Non-pigmented ciliary epithelial cell (primary cell): ENCODE data around the gene DRC1.

Source experiments
- DNase-seq: peaks from one replicate; pipeline ENCODE4 v3.0.0-alpha.2; 2010; ENCODE audit warnings: low read depth

Gene DRC1

DNA sequence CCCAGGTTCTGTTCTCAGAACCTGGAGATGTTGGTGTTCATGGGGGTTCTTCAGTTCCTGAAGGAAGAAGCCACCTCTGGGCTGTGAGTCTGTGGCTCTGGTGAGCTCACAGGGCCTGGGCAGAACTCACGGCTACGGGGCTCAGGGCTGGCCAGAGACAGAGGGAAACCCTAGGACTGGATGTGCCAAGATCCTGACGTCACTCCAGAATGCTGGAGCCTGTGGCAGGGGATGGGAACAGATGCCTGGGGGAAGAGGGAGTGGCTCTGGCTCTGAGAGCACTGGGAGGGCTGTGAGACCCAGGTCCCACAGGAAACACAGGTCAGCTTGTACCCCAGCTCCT, 76.2 kb downstream of the DRC1 start, which contains the start of gene OTOF:
Gene OTOF (minus strand): TSS at position 214 of the 343 bp plus-strand sequence.
- DNase-seq = peak; percentile 10

DNA sequence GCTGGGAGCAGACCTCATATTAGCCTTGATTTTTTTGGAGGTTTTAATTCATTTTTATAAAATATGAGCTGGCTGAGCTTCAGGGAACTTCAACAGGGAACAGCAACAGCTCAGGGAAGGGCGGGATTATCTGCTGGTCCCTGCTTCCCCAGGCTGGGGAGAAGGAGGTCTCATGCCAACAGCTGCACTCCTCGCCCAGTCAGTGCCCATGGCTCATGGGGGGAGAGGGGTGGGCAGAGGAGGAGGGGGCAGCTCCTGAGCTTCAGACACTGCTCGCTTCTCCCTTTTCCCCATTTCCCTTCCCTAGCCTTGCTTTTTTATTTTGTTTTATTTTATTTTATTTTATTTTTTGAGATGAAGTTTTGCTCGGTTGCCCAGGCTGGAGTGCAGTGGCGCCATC, 76.6 kb downstream of the DRC1 start:
- DNase-seq = no peak

DNA sequence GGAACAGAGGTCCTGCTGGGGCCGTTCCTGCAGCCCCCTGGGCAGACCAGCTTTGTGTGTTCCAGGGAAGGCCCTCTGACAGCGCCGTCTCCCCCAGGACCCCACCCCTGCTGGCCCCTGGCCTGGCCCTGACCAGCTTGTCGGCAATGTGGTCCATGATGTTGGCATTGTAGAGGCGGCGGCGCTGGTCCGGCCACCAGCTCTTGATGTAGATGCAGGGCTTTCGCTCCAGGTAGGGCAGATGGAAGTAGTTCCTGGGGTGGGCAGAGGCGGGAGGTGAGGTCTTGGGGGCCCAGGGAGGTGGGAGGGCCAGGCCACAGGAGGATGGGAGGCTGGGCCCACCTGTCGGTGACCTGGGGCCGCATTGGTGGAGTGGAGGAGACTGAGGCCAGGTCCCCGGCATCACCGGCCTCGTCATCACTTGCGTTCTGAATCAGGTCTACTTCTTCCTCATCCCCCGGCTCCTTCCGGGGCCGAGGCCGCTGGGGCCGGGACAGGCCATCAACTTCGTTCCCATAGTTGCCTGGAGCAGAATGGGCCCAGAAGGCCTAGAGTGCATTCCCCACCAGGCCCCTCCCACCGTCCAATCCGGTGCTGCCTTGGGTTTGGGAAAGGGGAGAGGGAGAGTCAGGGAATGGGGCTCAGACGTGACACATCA, 77.5 kb downstream of the DRC1 start:
- DNase-seq = no peak

DNA sequence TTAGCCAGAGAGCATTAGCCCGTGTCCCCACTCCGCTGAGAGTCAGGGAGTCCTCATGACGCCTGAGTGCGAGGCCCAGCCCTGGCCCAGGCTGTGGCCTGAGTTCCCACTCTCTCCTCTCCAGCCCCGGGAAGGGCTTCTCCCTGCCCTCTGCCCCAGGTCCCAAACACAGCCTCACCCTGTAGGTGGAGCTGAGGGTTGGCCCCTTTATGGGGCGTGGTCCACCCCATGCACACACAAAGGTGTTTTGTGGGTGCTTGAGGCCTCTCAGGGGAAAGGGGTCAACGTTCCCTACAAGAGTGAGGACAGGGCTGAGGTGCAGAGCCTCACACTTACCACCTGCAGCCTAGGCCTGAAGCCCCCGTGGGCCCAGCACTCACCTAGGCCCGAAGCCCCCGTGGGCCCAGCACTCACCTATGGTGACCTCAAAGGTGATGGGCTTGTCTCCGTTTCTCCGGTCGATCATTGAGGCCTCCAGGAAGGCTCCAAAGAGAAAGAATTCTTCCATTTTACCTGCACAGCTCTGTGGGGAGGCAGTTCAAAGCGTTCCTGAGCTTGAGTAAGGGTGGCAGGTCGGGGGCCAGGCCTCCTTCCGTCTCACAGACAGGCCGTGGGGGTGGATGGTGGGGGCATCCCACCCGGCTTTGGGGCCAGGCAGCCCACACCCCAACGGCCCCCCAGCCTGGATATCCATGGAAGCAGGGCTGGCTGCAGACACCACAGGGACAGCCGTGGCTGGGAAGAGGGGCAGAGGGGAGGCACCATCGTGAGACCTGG, 78.3 kb downstream of the DRC1 start:
- no peak for DNase-seq

DNA sequence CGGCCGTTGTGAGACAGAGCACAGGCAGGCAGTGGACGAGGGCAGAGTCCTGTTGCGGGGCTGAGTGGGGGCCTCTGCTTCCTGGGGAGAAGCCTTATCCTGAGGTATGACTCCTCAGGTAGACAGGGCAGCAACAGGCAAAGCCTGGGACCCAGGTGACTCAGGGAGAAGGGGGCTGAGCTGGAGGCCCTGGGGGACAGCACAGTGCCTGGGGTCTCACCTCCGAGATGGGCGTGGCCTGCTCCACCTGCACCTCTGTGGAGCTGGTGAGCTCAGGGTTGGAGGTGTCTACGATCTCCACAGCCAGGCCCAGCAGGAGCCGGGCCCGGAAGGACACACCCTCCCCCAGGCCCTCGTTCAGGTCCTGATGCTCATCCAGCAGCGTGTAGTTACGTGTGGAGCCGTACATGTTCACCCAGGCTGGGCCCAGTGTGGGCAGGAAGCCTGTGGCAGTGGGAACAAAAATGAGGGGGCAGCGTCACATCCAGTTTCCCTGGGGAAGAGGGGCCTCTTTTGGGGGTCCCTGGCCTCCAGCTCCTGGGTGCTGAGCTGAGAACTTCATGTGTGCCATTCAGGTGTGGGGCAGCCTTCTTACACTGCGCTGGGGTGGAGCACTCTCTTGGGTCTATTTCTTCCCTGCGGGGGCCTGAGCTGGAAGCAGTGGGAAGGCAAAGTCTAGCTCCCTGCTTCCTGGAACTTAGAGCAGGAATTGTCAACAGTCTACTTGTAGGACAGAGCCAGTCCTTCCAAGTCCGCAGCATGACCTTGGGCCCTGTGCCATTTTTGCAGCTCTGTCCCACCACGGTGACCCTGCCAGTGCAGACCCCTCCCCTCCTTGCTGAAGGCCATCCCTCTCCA, 79.1 kb downstream of the DRC1 start:
- DNase-seq = no peak

DNA sequence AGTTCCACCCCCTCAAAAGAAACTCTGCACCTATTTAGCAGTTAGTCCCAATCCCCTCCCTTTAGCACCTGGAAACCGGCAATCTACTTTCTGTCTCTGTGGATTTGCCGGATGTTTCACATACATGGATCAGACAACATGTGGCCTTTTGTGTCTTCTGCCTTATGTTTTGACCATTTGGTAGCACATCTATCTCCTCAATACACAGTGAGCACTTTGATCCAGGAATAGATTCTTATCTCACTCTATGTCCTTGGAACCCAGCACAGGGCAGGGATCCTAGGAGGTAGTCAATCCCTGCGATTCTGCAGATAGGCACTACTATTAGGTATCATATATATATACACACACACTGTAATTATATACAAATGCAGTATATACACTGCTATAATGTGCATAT, 80.0 kb downstream of the DRC1 start:
- DNase-seq = no peak

DNA sequence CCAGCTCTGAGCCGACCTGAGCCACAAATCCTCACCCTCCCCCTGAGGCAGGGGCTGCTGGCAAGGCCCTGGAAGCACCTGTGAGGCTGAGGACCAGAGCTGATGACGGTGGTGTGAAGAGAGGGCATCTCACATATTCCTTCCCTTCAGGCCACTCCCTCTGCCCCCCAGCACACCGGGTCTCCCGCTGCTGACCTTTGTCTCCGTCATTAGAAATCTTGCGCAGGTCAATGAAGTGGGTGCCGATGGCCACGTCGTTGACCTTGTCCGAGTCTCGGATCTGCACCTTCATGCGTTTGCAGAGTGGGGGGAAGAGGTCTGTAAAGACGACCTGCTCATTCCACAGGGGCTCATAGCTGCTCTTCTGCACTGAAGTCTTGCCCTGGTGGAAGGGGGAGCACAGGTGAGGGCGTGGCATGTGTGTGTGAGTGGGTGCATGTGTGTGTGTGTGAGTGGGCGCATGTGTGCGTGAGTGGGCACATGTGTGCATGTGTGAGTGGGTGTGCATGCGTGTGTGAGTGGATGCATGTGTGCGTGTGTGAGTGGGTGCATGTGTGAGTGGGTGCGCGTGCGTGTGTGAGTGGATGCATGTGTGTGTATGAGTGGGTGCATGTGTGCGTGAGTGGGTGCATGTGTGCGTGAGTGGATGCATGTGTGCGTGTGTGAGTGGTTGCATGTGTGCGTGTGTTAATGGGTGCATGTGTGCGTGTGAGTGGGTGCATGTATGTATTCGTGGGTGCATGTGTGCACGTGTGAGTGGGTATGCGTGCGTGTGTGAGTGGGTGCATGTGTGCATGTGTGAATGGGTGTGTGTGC, 80.7 kb downstream of the DRC1 start:
- no peak for DNase-seq

DNA sequence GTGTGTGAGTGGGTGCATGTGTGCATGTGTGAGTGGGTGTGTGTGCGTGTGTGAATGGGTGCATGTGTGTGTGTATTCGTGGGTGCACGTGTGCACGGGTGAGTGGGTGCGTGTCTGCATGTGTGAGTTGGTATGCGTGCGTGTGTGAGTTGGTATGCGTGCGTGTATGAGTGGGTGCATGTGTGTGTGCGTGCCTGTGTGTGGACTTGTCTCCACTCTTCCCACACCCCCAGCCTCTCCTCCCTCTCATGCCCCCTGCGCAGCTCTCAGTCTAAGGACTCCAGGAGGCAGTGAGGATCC, 81.3 kb downstream of the DRC1 start:
- no peak for DNase-seq

DNA sequence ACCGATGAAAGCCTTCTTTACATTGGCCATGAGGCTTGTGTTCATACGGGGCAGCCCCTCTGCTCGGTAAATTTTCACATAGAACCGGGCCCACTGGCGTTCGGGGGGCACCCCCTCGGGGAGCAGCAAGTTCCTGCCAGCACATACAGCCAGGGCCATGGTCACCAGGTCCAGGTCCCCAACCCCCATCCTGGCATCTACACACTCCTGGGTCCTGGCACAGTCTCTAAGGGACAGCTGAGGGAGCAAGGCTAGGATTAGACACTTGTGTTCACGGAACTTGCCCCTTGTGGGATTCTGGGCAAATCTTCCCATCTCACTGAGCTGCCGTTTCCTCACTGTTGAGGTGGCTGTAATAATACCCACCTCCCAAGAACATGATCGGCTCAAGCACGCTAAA, 81.8 kb downstream of the DRC1 start:
- DNase-seq = no peak

DNA sequence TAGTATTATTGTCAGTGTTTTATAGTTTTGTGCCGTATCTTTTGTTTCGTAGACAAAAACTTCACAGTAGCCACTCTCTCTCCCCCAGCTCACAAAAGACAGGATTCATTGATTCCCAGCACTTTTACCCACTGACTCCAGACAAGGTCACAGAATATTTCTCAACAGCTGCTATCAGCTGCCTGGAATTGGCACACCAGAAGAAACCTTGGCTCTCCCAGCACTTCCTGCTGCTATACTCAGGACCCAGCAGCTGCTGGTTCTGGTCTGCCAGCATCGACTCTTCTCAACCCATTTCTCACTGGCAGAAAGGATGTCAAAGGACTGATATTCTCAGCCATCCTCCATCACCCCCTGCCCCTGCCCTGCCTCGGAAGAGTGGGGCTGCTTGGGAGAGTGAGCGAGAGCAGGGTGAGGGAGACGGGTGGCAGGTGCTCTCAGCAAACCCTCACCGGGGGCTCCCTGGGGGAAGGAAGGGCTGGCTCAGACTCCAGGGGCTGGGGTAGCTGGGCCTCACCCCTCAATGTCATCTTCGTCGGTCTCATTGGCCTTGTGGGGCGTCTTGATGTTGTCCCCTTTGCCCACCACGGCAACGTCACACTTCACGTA, 82.3 kb downstream of the DRC1 start:
- DNase-seq = no peak

DNA sequence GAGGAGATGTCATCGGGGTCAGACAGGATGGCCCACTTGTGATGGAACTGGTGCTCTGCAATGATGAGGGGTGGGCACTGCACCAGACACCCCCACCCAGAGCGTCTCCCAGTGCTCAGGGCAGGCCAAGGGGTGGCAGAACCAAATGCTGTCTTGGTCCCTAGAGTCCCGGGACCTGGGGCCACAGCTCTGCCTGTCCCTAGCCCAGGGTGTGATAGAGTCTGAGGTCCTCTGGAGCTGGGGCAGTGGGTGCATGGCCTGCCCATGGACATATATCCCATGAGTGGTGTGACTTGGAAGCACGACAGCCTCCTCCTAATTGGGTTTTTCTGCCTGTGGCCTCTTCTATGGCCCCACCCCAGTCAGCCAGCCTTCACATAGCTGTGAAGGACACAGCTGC, 82.9 kb downstream of the DRC1 start:
- no peak for DNase-seq

DNA sequence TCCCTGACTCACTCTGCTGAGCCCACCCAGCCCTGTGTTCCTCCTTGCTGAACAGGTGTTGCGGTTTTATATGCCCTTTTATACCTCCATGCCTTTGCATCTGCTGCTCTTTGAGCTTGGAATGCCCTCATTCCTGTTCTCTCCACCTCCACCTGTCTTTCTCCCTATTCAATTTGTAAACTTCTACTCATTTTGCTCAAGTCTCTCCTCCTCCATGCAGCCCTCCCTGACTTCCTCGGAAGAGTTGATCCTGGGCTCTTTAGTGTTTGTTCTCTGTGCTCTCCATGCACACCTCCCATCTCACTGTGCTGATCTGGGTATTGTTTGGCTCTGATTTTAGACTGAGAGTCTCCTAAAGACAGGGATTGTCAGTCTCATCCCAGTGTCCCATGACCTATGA, 83.4 kb downstream of the DRC1 start:
- DNase-seq = no peak

DNA sequence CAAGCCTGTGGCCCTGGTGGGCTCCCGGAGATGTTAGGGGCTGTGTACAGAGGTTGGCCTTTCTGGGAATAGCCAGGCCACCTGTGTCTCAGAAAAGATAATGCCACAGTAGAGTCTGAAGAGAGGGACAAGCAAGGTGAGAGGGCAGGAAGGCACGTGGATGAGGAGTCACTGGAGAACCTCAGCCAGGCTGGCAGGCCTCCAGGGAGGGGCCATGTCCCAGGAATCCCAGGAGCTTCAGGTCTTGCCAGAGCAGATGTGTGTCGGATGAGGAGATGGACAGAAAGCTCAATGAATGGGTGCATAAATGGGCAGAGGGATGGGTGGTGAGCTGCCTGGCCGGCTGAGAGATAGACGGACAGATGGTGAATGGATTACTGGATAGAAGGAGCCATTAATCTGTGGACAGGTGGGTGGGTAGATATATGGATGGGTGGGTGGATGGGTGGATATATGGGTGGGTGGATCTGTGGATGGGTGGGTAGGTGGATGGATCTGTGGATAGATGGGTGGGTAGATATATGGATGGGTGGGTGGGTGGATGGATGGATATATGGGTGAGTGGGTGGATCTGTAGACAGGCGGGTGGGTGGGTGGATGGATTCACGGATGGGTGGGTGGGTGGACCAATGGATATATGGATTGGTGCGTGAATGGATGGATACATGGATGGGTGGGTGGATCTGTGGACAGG, 84.2 kb downstream of the DRC1 start:
- no peak for DNase-seq

DNA sequence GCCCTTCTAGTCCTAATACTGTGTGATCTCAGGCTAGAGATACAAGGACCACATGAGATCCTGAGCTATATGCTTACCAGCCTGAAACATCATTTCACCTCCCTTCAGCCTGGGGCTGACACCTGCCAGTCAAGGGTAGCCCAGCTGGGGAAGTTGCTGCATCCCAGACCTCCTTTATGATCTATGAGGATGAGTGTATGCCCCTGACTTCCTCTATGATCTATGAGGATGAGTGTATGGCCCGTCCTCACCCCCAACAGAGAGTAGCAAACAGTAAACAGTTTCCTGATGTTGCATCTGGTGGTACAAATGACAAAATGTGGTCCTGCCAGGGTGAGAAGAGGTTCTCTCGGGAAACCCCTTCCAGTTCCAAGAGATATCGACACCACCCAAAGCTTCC, 85.1 kb downstream of the DRC1 start:
- DNase-seq = no peak

DNA sequence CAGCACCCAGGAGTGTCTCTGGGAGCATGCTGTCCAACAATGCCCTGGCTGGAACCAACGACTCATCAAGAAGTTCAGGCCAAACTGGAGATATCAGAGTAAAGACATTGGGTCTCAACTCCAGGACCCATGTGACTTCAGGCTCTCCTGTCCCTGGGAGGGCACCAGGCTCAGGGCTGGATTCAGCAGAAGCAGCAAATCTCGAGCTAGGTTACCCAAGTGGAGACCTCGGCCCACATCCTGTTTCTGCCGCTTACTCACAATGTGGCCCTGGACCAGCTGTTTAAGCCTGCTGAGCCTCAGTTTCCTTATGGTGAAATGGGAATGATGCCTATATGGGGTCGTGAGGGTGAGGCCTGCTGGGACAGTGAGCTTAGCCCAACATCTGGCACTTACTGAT, 85.5 kb downstream of the DRC1 start:
- no peak for DNase-seq

DNA sequence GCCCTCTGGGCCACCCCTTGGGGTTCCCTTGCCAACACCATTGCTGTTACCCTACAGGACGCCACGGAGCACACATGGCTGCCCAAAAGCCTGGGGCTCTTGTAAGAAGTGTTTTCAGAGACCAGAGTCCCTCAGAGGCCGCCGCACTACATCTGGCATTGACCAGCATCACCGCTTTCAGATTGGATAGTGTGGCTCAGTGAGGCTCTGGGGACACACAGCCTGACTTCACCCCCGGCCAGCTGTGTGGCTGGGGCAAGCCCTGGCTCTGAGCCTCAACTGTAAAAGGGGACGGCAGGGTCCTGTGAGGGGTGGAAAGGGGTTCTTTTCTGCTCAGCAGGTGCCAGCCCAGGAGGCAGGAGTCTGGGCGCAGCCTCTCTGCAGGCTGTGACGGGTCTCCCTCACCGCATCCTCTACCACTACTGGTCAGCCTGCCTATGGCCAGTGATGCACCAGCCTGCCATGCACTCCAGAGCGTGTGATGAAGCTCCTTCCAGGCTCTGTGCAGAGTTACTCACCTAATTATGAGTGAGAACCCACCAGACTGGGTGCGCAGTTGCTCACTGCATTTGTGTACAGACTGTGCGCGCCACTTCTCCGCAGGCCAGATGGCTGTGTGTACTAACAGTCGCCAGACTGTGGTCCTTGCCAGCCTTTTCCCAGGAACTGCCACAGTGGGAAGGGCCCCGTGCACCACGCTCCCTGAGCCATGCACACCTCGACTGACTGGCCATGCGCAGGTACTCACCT, 86.9 kb downstream of the DRC1 start:
- no peak for DNase-seq

DNA sequence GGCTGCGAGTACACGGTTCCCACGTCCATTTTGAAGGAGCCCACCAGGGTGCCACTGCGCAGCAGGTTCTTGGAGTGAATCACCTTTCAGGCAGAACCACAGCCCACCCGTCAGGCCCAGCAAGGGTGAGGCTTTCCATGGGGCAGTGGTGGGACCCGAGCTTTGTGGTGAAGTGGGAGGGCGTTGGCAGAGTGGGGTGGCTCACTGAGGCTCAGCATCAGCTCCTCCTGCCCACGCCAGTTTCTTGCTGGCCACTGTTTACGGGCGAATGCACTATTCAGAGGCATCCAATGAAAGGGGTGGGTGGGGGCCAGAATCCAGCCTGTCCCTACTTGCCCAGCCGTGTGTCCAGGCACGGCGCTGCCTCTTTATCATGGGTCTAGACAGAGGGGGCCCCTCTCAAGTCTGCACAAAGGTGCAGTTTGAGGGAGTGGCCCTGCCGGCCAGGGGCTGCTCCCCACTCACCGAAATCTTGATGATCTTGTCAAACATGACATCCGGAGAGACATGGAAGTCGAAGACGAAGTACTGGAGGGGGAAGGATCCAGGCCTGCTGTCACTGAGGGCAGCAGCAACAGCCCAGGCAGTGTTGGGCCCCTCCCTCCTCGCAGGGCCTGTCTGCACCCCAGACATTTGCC, 87.6 kb downstream of the DRC1 start:
- DNase-seq = no peak

DNA sequence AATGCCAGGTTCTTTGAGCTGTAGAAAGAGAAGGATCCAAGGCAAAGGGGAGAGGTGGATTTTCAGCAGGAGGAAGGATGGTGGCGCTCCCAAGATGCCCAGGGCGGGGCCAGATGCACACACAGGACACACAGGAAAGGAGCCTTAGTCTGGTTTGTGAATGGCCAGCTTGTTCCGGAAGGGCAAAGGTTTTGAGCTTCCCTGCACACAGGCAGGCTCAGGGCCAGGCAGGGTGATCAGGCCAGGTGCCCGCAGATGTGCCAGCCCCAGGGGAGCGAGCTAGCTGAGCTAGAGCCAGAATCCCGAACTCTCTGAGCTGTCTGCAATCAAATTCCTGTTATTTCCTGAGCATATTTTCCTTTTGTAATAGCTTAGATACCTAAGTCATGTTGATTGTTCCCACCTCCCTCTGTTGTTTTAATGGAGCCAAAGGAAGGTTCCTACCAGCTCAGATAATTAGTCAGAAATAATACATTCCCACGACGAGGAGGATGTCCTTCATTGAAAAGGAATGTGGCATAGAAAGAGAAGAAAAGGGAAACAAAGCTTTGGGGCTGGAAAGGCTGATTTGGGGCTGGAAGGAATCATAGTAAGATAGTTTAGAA, 89.9 kb downstream of the DRC1 start:
- no peak for DNase-seq

DNA sequence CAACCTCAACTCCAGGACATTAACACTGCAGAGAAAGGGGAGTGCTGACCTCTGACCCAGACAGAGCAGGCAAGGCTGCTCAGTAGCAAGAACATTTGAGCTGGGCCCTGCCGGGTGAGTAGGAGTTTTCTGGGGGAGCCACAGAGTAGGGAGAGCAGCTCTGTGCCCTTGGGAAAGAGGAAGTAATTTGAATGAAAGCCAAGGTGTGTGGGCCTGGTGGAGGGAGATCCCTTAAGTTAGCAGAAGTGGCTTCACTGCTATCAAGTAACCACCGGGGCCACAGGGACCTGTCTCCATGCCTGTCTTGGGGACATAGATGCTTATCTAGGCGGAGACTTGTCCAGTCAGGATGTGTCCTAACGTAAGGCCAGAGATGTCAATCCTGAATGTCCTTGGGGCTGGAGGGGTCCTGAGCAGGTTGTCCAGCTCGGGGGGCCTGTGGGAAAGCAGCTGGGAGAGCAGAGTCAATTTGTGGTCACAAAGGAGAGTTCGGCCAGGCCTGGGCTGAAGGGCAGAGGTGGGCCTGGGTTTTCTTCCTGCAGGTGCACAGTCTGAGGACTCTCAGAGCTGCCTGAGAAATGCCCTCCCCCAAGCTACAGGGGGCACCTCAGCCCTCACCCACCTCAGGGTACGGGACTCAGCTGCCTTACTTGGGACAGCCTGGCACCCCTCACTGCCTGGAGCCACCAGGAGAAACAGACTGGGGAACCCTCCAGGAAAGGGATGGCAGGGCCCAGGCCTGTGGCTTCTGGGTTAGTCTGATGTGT, 91.2 kb downstream of the DRC1 start:
- DNase-seq = no peak
